Glutamatergic neuron (in vitro differentiated cells): Measurements from ENCODE around the gene CAMK1D. TPM values are rescaled to one million over a fixed set of nuclear protein-coding genes. Genes with fewer than 3 reads are reported as not detected.

Source experiments
- DNase-seq: peaks from one replicate; pipeline ENCODE4 v3.0.0; 2022
- H3K27ac Mint-ChIP-seq: one replicate; pipeline ENCODE4 v1.8.0; 2020; ENCODE audit warnings: mild to moderate bottlenecking, mixed read lengths, inconsistent platforms; ENCODE audit not compliant: unreplicated experiment
- H3K27me3 Mint-ChIP-seq: one replicate; pipeline ENCODE4 v1.8.0; 2020; ENCODE audit warnings: mild to moderate bottlenecking, moderate library complexity, mixed read lengths, inconsistent platforms; ENCODE audit not compliant: unreplicated experiment
- H3K36me3 Mint-ChIP-seq: one replicate; pipeline ENCODE4 v1.8.0; 2020; ENCODE audit warnings: mild to moderate bottlenecking, mixed read lengths, inconsistent platforms; ENCODE audit not compliant: unreplicated experiment
- H3K4me1 Mint-ChIP-seq: one replicate; pipeline ENCODE4 v1.8.0; 2020; ENCODE audit warnings: mild to moderate bottlenecking, low read depth, mixed read lengths, inconsistent platforms; ENCODE audit not compliant: unreplicated experiment
- H3K4me3 Mint-ChIP-seq: one replicate; pipeline ENCODE4 v1.8.0; 2020; ENCODE audit warnings: mild to moderate bottlenecking, mixed read lengths, inconsistent platforms; ENCODE audit not compliant: unreplicated experiment
- H3K9me3 Mint-ChIP-seq: one replicate; pipeline ENCODE4 v1.8.0; 2020; ENCODE audit warnings: mild to moderate bottlenecking, moderate library complexity, mixed read lengths, inconsistent platforms; ENCODE audit not compliant: unreplicated experiment
- CTCF ChIP-seq: fragments of 200-600 bp; sonication (generic); IDR thresholded peaks from one replicate; pipeline ENCODE4 v1.5.0; 2021; ENCODE audit not compliant: partially characterized antibody, unreplicated experiment
- total RNA-seq: library from RNA; stranded (reverse); fragmentation: NEBNext Ultra II Directional; extraction: Animal tissue kit (Norgen Biotek cat#: 25700); gene quantifications from one replicate; pipeline ENCODE4 v1.2.1, GENCODE V29; 2021; ENCODE audit not compliant: unreplicated experiment

CAMK1D gene
- total RNA-seq, 1 donor from 2014 or later: 29.8 TPM

- DNase-seq: no peak
- Mint-ChIP-seq H3K36me3 (no peaks in the 10 kb centered on the region), H3K4me1 (peaks cover 2% of the 10 kb centered on the region), H3K4me3 (peak overlapping the region; percentile 74), H3K27me3 (peaks cover 16% of the 10 kb centered on the region), H3K9me3 (peaks cover 16% of the 10 kb centered on the region), H3K27ac (peak overlapping the region; percentile 76)
- TF ChIP-seq CTCF: no peak
Measured at GRCh38 chr10:12348294-12348869, 965 bp upstream of the CAMK1D start.

GRCh38 chr10:12349629-12350166 is 351 bp downstream of the CAMK1D start:
- Mint-ChIP-seq H3K27me3 (peaks cover 16% of the 10 kb centered on the region), H3K4me1 (peaks cover 2% of the 10 kb centered on the region), H3K27ac (peak overlapping the region; percentile 77), H3K36me3 (no peaks in the 10 kb centered on the region), H3K4me3 (peak overlapping the region; percentile 85), H3K9me3 (peaks cover 16% of the 10 kb centered on the region)
- DNase-seq: peak; percentile 46
- TF ChIP-seq CTCF: no peak

GRCh38 chr10:12350167-12350872 is 973 bp downstream of the CAMK1D start:
- H3K4me1 Mint-ChIP-seq: peaks cover 4% of the 10 kb centered on the region
- peak overlapping the region; percentile 99 for H3K4me3 Mint-ChIP-seq
- TF ChIP-seq CTCF: no peak
- peaks cover 16% of the 10 kb centered on the region for H3K27me3 Mint-ChIP-seq
- H3K36me3 Mint-ChIP-seq: no peaks in the 10 kb centered on the region
- peak; percentile 52 for DNase-seq
- H3K9me3 Mint-ChIP-seq: peaks cover 16% of the 10 kb centered on the region
- H3K27ac Mint-ChIP-seq: peak overlapping the region; percentile 95

GRCh38 chr10:12350925-12351324 is 1.6 kb downstream of the CAMK1D start:
- H3K27ac Mint-ChIP-seq: peak overlapping the region; percentile 95
- no peak for TF ChIP-seq CTCF
- DNase-seq: no peak
- H3K4me3 Mint-ChIP-seq: peak overlapping the region; percentile 99
- H3K36me3 Mint-ChIP-seq: no peaks in the 10 kb centered on the region
- H3K27me3 Mint-ChIP-seq: peaks cover 16% of the 10 kb centered on the region
- H3K4me1 Mint-ChIP-seq: peaks cover 8% of the 10 kb centered on the region
- peaks cover 16% of the 10 kb centered on the region for H3K9me3 Mint-ChIP-seq

GRCh38 chr10:12351447-12351846 is 2.1 kb downstream of the CAMK1D start:
- no peak for TF ChIP-seq CTCF
- H3K27me3 Mint-ChIP-seq: peaks cover 16% of the 10 kb centered on the region
- H3K9me3 Mint-ChIP-seq: peaks cover 16% of the 10 kb centered on the region
- H3K27ac Mint-ChIP-seq: no peak overlapping the region
- peak; percentile 26 for DNase-seq
- peaks cover 8% of the 10 kb centered on the region for H3K4me1 Mint-ChIP-seq
- peak overlapping the region; percentile 99 for H3K4me3 Mint-ChIP-seq
- H3K36me3 Mint-ChIP-seq: no peaks in the 10 kb centered on the region
